Choroid plexus epithelial cell (primary cell): ENCODE measurements around the gene SEMA4G.

Source experiments
- DNase-seq: peaks from one replicate; pipeline ENCODE4 v3.0.0-alpha.2; 2010; ENCODE audit warnings: low read depth
- H3K4me3 ChIP-seq: 2 replicates; pipeline ENCODE4 v1.5.1; 2011; ENCODE audit warnings: low read depth, mild to moderate bottlenecking, control low read depth, low read length, moderate library complexity
- CTCF ChIP-seq: conservative IDR thresholded peaks from 2 replicates; pipeline ENCODE4 v1.5.1; 2011; ENCODE audit warnings: low read depth, mild to moderate bottlenecking, control low read depth, inconsistent platforms, low read length, moderate library complexity

Gene SEMA4G

GRCh38 chr10:101013365-101013825, 44.1 kb downstream of the SEMA4G start:
- no peak for TF ChIP-seq CTCF
- no peak for DNase-seq
- no peak overlapping the region for H3K4me3 ChIP-seq

GRCh38 chr10:101014230-101014884, 45.1 kb downstream of the SEMA4G start:
- peak; percentile 74 for DNase-seq
- peak; percentile 97 for TF ChIP-seq CTCF
- H3K4me3 ChIP-seq: no peak overlapping the region

GRCh38 chr10:101014966-101015581, 45.8 kb downstream of the SEMA4G start:
- no peak for TF ChIP-seq CTCF
- no peak overlapping the region for H3K4me3 ChIP-seq
- peak; percentile 94 for DNase-seq

GRCh38 chr10:101015582-101015973, 46.3 kb downstream of the SEMA4G start:
- no peak for TF ChIP-seq CTCF
- no peak overlapping the region for H3K4me3 ChIP-seq
- DNase-seq: no peak

GRCh38 chr10:101016814-101017213, 47.5 kb downstream of the SEMA4G start:
- TF ChIP-seq CTCF: no peak
- H3K4me3 ChIP-seq: no peak overlapping the region
- DNase-seq: no peak

GRCh38 chr10:101018118-101018599, 48.9 kb downstream of the SEMA4G start:
- no peak for TF ChIP-seq CTCF
- DNase-seq: peak; percentile 85
- no peak overlapping the region for H3K4me3 ChIP-seq
